Measurements from ENCODE around the gene TRIM66. TPM values are rescaled to one million over a fixed set of nuclear protein-coding genes. Genes with fewer than 3 reads are reported as not detected.

TRIM66 gene
- total RNA-seq, 1 donor from 2014 or later: 7.3 TPM

GRCh38 chr11:8564526-8564925 is 117.9 kb downstream of the TRIM66 start:
- H3K36me3 Mint-ChIP-seq (ENCODE audit: low read depth, unreplicated experiment): no peaks in the 10 kb centered on the region
- H3K79me2 ChIP-seq (ENCODE audit: insufficient read depth, low read length): no peaks in the 10 kb centered on the region
- no peak overlapping the region for H3K4me2 ChIP-seq (ENCODE audit: low read length)
- FAIRE-seq (no peak), DNase-seq (ENCODE audit: low read depth) (no peak)
- H3K27me3 ChIP-seq (ENCODE audit: insufficient read depth, low read length): no peaks in the 10 kb centered on the region
- H3K27ac Mint-ChIP-seq (ENCODE audit: unreplicated experiment): no peak overlapping the region
- H3K27me3 Mint-ChIP-seq (ENCODE audit: low read depth, unreplicated experiment): no peaks in the 10 kb centered on the region
- no peak overlapping the region for H3K4me3 ChIP-seq (ENCODE audit: insufficient read depth, low read depth, low read length)
- H3K9me3 ChIP-seq (ENCODE audit: insufficient read depth, low read depth, low read length): no peaks in the 10 kb centered on the region
- peaks cover 7% of the 10 kb centered on the region for H3K9me3 Mint-ChIP-seq (ENCODE audit: unreplicated experiment)
- H3K4me1 ChIP-seq (ENCODE audit: insufficient read depth, low read length): peaks cover 7% of the 10 kb centered on the region
- no peak overlapping the region for H3K27ac ChIP-seq (ENCODE audit: low read depth, low read length)
- H3K4me3 Mint-ChIP-seq (ENCODE audit: unreplicated experiment): no peak overlapping the region
- H4K20me1 ChIP-seq (ENCODE audit: insufficient read depth, low read length): no peaks in the 10 kb centered on the region
- H3K36me3 ChIP-seq (ENCODE audit: insufficient read depth, low read length): no peaks in the 10 kb centered on the region
- TF ChIP-seq CTCF (IDR thresholded peaks at IDR 0.05; ENCODE audit: insufficient read depth, low read depth, low read length) (no peak), EZH2 (IDR thresholded peaks at IDR 0.05; ENCODE audit: insufficient read depth, low read length) (no peak)
- no peak overlapping the region for H2AFZ ChIP-seq (ENCODE audit: low read depth, low read length)
- peaks cover 11% of the 10 kb centered on the region for H3K4me1 Mint-ChIP-seq (ENCODE audit: low read depth, unreplicated experiment)
- H3K9ac ChIP-seq (ENCODE audit: low read length): no peak overlapping the region

Other genes starting within 250 kb of the TRIM66 start
- gene STK33, start 88.4 kb downstream of the TRIM66 start, total RNA-seq: 7.5 and 8.1 TPM in 2 replicates
- 573 and 682 TPM in 2 replicates for gene RPL27A, start 127 bp upstream of the TRIM66 start, total RNA-seq
- 48.2 and 51.4 TPM in 2 replicates for gene AKIP1, start 228.5 kb upstream of the TRIM66 start, total RNA-seq

Data from astrocyte (in vitro differentiated cells and primary cell).